ENCODE data around the gene ZNF575.

GRCh38 chr19:43582495-43582894 lies 49.5 kb downstream of the ZNF575 start:
- TF ChIP-seq, protein P1, sequence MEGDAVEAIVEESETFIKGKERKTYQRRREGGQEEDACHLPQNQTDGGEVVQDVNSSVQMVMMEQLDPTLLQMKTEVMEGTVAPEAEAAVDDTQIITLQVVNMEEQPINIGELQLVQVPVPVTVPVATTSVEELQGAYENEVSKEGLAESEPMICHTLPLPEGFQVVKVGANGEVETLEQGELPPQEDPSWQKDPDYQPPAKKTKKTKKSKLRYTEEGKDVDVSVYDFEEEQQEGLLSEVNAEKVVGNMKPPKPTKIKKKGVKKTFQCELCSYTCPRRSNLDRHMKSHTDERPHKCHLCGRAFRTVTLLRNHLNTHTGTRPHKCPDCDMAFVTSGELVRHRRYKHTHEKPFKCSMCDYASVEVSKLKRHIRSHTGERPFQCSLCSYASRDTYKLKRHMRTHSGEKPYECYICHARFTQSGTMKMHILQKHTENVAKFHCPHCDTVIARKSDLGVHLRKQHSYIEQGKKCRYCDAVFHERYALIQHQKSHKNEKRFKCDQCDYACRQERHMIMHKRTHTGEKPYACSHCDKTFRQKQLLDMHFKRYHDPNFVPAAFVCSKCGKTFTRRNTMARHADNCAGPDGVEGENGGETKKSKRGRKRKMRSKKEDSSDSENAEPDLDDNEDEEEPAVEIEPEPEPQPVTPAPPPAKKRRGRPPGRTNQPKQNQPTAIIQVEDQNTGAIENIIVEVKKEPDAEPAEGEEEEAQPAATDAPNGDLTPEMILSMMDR (conservative IDR thresholded peaks at IDR 0.05), result no peak
- TF ChIP-seq ZFX (IDR thresholded peaks at IDR 0.05), result no peak

Measured in C4-2B (cell line).